Astrocyte of the hippocampus (primary cell): ENCODE measurements around the gene PPT2.
A peak's percentile ranks its signal among the peaks of the same experiment; 100 is the strongest.
"Not testable (repeated sequence)": the region's sequence is repeated elsewhere in the genome, so short reads cannot be mapped to it uniquely, and the experiment has no call there.

Experiments used
- DNase-seq: peaks from one replicate; pipeline ENCODE4 v3.0.0; 2011; ENCODE audit warnings: low read depth, low spot score

PPT2 gene

DNA sequence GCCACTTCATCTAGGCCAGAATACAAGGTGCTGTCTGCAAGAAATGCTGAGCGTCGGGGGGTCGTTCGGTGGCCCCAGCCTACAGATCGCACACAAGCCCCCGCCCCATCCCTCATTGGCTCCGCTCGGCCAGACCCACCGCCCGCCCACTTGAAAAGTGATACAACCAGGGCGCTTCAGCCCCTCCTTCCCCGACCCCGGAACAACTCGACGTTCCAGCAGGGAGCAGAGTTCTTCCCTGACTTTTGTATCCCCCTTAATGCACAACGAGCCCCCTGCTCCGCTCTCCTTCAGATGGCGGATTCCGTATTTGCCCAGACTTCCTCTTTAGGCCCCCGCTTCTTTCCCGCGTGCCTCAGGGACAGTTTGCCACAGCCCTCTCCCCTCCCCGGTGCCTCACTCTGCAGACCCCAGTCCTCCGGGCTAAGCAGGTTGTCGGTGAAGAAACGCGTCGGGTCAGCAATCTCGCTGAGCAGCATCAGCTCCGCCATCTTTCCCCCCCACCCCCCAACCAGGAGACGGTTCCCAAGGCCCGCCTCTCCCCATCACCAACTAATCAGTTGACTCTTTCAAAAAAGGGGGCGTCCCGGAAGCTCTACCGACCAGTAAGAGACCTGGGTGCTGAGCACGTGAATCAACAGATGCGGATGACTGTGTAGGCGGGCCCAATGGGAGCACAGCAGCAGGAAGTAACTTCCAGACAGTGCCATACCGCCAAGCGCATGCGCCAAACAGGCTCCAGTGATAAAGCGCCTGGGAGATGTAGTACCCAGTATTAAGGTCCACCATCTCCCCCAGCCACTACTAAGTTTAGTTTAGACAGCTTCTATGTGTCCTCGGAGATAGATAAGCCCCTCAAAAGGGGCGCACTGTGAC, 26.0 kb upstream of the PPT2 start, which contains the start of gene ATF6B:
Gene ATF6B, minus strand, starts transcription at position 530 of the 876 bp plus-strand sequence. Its CDS starts 39 bp downstream, at position 491.
- peak; percentile 99 for DNase-seq

DNA sequence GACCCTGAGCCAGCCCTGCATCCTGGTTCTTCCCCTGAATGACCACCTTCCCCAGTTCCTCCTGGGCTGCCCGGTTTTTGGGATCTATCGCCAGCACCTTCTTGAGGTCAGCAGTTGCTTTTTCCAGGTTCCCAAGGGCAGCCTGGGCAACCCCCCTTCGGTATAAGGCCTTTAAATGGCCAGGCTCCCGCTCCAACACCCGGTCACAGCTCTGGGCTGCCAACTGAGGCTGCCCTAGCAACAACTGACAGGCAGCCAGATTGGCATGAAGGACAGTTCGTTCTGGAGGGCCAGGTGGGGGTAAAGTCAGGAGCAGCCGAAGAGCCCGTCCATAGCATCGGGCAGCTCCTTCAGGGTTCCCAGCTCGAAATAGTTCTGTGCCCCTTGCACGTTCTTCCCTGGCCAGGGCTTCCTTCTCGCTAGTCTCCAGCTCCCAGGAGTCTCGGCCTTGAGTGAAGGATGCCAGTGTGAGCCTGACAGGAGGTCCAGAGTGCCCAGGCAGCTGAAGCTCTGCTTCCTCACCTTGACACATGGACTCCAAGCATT, 25.1 kb upstream of the PPT2 start:
- DNase-seq, result no peak

DNA sequence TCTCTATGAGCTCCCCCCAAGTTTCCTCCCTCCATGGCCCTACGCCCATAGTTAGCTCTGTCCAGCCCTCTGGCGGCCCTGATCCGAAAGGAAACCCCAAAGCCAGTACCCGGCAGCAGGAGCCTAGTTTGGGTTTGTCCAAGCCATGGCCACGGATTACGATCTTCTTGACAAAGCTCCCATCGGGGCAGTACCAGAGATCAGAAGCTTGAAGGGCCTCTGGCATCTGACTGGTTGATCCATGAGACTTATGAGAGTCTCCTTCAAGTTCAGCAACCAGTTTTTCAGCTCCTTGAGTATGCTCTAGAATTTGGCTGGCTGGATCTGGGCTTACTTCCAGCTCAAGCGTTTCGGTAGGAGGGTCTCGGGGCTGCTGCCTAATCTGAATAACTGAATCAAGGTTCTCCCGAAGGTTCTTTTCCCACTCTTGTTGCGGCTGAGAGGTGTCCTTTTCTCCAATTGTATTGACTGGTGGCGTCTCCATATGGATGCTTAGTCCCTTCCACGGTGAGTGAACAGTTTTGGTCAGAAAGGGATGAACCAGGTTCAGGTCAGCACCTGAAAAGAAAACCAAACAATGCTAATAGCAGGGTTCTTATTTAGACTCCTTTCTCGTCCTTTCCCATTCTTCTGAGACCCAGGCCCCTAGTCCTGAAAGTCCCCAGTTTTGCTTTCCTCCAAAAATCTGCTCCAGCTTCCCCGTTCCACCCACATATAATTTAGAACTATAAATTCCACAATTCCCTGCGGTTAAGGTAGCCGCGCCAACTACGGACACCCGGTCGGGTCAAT, 24.4 kb upstream of the PPT2 start:
- no peak for DNase-seq

DNA sequence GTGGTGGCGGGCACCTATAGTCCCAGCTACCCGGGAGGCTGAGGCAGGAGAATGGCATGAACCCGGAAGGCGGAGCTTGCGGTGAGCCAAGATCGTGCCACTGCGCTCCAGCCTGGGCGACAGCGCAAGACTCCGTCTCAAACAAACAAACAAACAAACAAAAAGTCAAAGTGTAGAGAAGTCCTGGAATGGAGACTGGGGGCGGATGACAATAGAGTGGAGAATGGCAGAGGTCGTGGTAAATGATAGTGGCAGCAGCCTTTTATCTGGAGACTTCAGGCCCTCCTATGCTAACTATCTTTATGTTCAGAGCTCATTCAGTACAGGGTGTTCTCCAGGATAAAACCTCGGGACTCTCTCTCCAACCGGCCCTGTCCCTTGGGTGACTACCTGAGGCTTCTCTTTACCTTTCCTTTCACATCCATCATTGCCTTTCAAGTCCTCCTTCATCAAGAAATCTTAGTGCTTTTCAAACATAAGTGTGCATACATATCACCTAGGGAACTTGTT, 22.4 kb upstream of the PPT2 start:
- DNase-seq, result no peak

DNA sequence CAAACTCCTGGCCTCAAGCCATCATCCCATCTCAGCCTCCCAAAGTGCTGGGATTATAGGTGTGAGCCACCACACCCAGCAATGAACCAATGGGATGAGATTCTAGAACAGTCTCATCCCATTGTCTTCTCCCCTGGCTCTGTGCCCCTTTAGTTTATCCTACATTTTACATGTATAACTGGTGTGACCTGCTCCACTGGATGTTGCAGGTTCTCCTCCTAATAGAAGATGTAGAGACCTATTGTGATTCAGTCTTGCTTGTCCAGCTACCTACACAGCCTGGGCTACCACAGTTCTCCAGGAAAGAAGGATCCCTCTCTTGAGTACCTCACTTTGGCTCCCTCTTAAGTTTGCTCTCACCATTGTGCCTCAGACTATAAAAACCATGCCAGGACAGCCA, 21.8 kb upstream of the PPT2 start:
- no peak for DNase-seq

DNA sequence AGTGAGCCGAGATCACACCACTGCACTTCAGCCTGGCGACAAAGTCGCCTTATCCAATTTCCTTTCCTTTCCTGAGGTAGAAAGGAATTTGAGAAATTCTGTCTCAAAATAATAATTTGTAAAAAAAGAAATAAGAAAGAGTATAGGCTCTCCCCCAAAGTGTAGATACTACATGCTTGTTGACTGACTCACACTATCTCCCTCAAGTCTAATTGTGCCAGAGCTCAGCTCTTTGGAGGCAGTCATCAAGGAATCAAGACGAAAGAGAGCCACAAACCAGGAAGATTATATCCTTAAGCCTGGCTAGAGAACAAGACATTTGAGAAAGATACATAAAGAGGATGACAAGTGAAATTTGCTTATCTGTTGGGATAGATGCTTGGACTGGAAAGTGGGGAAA, 20.2 kb upstream of the PPT2 start:
- DNase-seq, result no peak

DNA sequence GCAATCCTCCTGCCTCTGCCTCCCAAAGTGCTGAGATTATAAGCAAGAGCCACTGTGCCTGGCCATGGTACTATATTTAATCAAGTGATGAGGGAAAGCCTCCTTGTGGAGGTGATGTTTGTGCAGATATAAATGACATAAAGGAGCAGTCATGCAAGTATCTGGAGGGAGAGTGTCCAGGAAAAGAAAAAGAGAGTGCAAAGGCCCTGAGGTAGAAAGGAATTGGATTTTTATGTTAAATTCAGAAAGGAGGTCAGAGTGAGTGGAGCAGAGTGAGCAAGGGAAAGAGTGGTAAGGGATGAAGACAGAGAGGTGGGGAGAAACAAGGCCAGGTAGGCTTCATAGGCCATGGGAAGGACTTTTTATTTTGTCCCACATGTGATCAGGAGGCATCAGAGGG, 16.5 kb upstream of the PPT2 start:
- DNase-seq, result no peak

DNA sequence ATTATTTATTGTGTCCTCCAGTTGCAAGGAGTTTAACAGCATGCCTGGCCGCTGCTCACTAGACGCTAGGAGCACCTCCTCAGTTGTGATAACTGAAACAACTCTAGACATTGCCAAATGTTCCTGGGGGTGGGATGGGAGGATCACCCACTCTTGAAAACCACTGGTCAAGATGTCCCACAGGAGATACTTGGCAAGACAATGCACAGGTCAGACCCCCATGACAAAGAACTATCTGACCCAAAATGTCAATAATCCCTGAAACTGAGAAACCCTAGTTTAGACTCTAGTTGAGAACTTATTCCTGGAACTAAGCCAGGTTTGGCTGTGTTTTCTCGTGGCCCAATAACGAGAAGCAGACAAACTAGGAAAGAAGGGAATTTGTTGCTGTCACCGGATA, 14.4 kb upstream of the PPT2 start:
- no peak for DNase-seq

DNA sequence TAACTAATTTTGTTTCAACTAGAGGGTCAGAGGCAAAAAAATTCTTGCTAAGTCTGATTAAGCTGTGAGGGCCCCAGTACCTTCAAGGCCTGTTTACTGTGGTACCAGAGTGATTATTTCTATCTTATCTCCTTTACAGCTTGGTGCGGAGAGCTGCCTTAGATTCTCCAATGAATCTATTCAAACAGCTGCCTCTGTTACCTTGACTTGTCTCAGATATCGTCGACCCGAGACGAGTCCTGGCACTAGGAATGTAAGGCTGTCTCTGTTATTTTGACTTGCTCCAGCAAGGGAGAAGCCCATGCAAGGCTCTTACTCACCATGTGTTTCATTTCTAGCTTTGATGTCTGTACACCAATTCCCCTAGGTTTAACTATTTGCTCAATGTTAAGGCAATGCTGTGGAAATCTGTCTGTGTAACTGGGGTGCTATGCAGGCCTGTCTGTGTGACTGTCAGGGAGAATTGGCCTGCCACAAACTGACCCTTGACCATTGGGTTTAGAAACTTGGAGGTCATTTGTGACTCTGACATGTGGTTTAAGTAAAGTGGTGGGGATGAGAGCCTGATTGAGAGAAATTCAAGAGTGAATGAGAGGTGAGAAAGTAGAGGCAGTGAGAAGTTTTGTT, 13.4 kb upstream of the PPT2 start:
- no peak for DNase-seq

DNA sequence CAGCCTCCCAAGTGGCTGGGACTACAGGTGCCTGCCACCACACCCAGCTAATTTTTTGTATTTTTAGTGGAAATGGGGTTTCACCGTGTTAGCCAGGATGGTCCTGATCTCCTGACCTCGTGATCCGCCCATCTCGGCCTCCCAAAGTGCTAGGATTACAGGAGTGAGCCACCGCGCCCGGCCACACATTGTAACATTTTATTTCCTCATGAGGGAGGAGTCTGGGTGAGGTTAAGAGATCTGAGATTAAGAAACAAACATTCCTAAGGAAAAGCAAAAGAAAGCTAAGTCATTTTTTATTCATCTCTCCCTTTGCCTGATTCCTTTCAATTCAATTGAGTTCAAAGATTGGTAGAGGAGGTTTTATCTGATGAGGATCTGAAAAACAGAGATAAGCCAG, 9.7 kb upstream of the PPT2 start:
- not testable (repeated sequence) for DNase-seq

DNA sequence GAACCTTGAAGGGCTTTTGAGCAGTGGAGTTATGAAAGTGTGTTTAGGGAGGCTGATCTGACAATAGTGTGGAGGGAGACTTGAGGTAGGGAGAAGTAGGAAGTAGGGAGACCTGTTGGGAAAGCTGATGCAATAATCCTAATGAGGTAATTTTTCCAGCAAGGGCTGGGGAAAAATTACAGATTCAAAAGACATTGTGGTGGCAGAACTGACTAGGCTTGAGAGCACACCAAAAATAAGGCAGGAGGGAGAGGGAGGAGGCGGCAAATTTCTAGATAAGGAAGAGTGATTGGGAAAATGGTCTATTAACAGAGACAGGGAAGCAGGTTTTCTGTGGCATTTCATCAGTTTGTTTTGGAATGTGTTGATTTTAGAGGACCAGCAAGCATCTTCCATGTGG, 7.7 kb upstream of the PPT2 start:
- DNase-seq, result no peak

DNA sequence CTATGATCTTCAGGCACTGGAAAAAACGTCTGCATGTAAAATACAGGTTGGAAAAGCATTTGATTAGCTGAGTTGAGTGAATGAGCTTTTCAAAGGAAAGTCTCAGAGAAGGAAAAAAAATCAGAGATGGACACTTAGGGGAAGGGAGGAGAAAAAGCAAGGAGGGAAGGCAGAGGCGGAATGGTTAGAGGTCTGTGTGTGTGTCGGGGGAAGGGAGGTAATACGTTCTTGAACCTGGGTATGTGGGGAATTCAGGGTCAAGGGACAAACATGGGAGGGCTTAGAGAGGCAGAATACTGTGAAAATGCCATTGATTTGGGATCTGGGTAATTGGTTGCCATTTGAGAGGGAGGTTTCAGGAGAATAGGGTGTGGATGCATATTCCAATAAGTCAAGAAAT, 7.3 kb upstream of the PPT2 start:
- no peak for DNase-seq

DNA sequence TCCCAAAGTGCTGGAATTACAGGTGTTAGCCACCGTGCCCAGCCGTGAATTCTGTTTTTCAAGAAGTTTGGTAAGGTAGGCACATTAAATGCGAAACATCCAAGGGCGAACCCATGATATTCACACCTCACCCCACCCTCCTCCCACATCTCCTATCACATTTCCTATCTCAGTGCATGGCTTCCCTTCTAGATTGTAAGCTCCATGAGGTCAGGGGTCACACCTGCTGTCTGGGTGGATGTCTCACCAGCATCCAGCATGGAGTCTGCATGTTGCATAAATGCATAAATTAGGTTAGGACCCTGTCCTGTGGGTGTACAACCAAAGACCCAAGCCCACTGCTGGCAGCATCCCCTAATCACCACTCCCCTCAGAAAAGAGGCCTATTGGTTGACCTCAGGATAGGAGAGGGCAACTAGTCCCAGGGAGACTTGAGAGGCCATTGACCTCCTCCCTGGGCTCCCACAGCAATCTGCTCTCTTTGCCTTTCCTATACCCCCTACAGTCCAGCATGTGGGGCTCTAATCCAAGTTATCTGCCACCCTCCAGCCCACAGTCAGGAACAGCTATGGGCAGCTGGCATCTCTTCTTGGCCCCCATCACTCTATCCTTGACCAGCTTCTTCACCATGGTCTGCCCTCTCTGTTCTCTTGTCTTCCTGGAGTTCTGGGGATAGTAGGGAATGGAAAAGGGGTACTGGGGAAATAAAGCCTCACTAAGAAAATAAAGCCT, 6.4 kb upstream of the PPT2 start:
- DNase-seq, result no peak

DNA sequence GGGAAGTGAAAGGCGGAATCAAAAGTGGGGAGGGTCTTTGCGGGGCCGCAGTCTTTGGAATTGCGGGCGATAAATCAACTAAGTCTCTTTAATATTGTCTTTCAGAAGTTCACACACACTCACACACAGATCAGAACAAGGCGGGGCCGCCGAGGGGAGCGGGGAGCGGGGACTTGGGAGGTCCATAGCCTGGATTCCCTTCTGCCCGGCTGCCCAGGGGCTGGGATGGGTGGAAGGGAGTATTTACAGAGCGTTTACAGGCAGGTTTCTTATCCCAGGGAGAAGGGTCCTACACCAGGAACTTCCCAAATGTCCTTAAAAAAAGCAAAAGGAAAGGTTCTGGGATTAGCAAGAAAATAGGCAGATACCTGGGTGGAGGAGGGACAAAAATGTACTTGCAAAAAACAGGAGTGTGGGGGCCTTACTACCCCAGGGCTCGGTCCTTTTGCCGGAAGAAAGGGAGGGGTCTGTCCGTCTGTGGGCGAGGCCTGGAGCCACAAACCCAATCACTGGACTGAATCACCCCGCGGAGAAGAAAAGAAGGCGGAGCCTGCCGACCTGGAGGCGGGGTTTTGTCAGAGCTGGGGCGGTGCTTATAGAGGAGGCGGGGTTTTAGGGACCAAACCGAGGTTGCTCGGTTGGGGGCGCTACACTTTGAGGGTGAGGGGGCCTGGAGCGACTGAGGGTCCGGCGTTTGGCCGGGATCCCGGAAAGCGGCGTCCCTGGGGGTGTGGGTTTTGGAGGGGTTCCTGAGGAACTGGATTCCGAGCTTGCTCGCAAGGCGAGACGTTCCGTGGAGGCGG, 5.5 kb upstream of the PPT2 start:
- peak; percentile 75 for DNase-seq

DNA sequence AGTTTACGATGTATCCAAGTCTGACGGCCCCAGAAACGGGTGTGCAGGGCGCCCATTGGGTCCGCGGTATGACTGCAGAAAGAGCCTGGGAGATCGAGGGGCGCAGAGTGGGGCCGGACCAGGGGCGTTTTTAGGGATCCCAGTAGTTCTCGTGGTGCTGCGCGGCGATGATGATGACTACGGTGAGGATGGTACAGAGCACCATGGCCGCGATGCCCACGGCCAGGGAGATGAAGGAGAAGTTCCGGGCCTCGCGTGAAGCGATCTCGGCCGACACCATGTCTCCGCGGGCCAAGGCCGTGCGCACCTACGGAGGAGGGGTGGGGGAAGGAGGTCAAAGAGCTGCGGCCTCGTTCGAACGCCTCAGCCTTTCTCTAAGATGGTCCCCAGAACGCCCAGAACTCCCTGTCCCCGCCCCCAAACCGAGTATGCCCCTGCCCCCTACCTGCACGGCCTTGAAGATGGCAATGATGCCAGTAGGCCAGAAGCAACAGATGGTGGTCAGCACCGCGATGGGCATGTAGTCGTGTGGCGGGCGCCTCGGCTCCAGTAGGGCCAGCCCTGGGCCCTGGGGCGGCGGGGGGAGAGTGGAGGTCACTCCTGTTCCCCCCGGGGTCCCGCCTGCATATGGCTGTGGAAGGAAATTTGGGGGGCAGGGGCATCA, 4.7 kb upstream of the PPT2 start:
- no peak for DNase-seq

DNA sequence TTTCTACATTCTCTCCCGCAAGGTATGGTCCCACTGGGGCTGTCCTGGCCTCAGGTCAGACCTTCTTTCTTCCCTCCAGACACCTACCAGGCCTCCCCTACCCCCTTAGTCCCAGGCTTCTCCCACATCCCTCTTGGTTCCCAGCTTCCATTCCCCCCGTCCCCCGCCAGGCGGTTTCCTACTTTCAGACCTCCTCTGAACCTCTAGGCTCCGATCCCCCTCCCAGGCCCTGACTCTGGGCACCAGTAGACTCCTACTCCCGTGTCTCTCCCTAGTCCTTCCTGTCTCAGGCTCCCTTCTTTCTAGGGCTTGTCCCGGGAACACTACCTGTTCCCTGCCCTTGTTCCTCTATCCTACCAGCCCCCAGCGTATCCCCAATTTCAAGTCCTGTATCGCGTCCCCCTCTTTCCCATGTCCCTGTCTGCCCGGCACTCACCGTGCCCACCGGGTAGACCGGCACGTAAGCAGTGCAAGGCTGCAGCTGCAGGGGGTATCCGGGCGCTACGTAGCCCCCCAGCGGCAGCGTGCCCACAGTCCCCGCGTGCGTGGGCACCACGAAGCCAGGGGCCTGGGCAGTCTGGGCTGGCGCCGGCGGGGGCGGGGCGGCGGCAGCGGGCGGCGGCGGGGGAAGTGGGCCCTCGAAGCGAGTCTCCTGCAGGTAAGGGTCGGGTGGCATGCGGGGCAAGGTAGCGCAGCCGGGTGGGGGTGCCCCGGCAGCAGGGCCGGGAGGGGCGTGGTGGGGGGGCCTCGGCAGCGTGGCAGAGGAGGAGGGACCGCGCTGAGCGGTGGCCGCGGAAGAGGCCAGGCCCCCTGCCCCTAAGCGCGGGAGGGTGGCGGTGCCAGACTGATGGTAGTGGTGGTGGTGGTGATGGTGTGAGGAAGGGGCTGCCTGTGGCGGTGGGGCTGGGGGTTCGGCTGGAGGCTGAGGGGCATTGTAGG, 3.7 kb upstream of the PPT2 start:
- DNase-seq, result no peak

DNA sequence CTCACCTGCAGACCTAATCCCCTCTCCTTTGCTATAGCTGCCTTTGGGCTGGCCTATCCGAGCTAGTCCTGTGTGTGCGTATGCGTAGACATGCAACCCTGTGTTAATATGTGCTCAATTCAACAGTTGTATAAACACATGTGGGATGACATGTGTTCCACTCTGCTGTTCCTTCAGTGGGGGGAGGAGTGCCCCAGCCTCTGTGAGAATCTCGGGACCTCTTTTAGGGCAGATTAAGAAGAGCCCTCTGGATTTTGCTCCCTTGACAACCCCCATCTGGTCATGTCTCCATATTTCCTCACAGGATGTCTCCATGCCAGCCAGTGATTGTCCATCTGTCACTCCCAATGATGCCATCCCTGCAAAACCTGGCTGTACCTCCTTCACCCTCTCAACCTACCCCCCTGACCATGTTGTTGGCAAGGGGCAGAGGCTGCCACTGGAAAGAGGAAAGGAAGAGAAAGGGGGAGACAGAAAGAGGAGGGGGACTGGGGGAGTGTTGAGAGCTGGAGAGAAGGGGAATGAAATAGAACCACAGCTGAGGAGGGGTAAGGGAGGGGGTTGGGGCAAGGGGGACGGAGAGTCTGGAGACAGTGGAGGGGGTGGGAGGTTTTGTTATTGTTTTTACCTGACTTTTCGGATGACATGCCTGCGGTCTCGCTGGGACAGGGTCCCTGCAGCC, 2.6 kb upstream of the PPT2 start:
- no peak for DNase-seq
